ENCODE results near the gene DNAJC18.
"Not testable (repeated sequence)": the region's sequence is repeated elsewhere in the genome, so short reads cannot be mapped to it uniquely, and the experiment has no call there.

The DNAJC18 gene

DNA sequence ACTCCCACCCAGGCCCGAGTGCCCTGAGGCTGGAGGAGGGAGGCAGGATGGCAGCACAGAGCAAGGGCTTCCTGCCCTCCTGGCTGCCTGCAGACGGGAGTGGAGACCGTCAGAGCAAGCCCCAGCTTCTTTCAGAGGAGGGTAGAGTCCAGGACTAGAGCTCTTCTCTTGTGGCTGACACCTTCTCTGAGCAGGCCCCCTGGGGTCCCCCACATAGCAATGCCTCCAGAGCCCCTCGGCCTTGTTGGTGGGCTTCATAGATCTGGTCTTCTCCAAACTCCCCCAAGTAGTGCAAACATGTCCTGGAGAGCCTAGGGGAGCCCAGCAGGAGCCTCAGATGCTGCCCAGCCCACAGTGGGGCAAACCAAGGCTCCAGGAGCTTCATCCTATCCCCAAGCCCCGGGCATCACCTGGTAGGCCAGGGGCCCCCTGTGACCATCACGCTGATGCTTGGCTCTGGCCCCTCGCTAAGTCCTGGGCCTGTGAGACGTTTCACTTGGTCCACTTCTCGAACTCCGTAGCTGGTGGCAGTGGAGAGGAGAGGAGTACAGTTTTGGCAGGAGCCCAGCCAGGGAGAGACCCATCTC lies 51.6 kb downstream of the DNAJC18 start:
- H3K4me1 ChIP-seq (ENCODE audit: insufficient read depth, low read length, poor library complexity, severe bottlenecking) = peaks cover 68% of the 10 kb centered on the region
- peaks cover 3% of the 10 kb centered on the region; the same call in 1 of the 2 replicates for H3F3A ChIP-seq (ENCODE audit: low read depth)
- peak overlapping the region; percentile 96 for H3K4me3 ChIP-seq (ENCODE audit: low read length, poor library complexity, severe bottlenecking)
- peaks cover 8% of the 10 kb centered on the region for H3K27me3 ChIP-seq (ENCODE audit: insufficient read depth, low read length, poor library complexity, severe bottlenecking)
- no peaks in the 10 kb centered on the region for H3K9me3 ChIP-seq (ENCODE audit: insufficient read depth, low read depth, low read length)
- H3K79me2 ChIP-seq (ENCODE audit: insufficient read depth, low read length) = peaks cover 82% of the 10 kb centered on the region
- TF ChIP-seq, protein P1, sequence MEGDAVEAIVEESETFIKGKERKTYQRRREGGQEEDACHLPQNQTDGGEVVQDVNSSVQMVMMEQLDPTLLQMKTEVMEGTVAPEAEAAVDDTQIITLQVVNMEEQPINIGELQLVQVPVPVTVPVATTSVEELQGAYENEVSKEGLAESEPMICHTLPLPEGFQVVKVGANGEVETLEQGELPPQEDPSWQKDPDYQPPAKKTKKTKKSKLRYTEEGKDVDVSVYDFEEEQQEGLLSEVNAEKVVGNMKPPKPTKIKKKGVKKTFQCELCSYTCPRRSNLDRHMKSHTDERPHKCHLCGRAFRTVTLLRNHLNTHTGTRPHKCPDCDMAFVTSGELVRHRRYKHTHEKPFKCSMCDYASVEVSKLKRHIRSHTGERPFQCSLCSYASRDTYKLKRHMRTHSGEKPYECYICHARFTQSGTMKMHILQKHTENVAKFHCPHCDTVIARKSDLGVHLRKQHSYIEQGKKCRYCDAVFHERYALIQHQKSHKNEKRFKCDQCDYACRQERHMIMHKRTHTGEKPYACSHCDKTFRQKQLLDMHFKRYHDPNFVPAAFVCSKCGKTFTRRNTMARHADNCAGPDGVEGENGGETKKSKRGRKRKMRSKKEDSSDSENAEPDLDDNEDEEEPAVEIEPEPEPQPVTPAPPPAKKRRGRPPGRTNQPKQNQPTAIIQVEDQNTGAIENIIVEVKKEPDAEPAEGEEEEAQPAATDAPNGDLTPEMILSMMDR (conservative IDR thresholded peaks at IDR 0.05; ENCODE audit: low read length) = no peak
- no peak for TF ChIP-seq EZH2phosphoT487 (IDR thresholded peaks at IDR 0.05; ENCODE audit: borderline replicate concordance)
- peaks cover 7% of the 10 kb centered on the region; the same call in 1 of the 2 replicates for H3K36me3 ChIP-seq (ENCODE audit: insufficient read depth, low read length)
- peak overlapping the region; percentile 87 for H3K4me2 ChIP-seq (ENCODE audit: low read depth, low read length, poor library complexity, severe bottlenecking)
- no peak overlapping the region for H2AFZ ChIP-seq (ENCODE audit: low read length)
- H3K9me2 ChIP-seq (replicated peaks; ENCODE audit: low read depth, low read length) = no peaks in the 10 kb centered on the region
- H3K9ac ChIP-seq (ENCODE audit: low read depth, low read length, poor library complexity, severe bottlenecking) = peak overlapping the region; percentile 99
- peaks cover 45% of the 10 kb centered on the region for H4K20me1 ChIP-seq (ENCODE audit: insufficient read depth, low read length, poor library complexity, severe bottlenecking)

DNA sequence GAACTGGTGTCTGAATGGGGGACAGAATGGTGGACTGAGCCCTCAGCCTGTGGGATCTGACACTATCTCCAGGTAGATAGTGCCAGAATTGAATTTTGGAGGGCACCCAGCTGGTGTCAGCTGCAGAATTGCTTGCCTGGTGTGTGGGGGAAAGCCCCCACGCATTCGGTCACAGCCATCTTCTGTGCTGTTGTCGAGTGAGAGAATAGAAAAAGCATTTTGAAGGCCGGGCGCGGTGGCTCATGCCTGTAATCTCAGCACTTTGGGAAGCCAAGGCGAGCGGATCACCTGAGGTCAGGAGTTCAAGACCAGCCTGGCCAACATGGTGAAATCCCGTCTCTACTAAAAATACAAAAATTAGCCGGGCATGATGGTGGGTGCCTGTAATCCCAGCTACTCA lies 52.4 kb downstream of the DNAJC18 start:
- H3K4me1 ChIP-seq (ENCODE audit: insufficient read depth, low read length, poor library complexity, severe bottlenecking) = peaks cover 74% of the 10 kb centered on the region
- not testable (repeated sequence) for H3K9me2 ChIP-seq (replicated peaks; ENCODE audit: low read depth, low read length); H3F3A ChIP-seq (ENCODE audit: low read depth); H3K9me3 ChIP-seq (ENCODE audit: insufficient read depth, low read depth, low read length); H3K27me3 ChIP-seq (ENCODE audit: insufficient read depth, low read length, poor library complexity, severe bottlenecking); H2AFZ ChIP-seq (ENCODE audit: low read length); H3K36me3 ChIP-seq (ENCODE audit: insufficient read depth, low read length)
- H3K4me3 ChIP-seq (ENCODE audit: low read length, poor library complexity, severe bottlenecking) = peak overlapping the region; percentile 96
- H3K4me2 ChIP-seq (ENCODE audit: low read depth, low read length, poor library complexity, severe bottlenecking) = peak overlapping the region; percentile 87
- H3K79me2 ChIP-seq (ENCODE audit: insufficient read depth, low read length) = peaks cover 77% of the 10 kb centered on the region
- peaks cover 45% of the 10 kb centered on the region for H4K20me1 ChIP-seq (ENCODE audit: insufficient read depth, low read length, poor library complexity, severe bottlenecking)
- H3K9ac ChIP-seq (ENCODE audit: low read depth, low read length, poor library complexity, severe bottlenecking) = peak overlapping the region; percentile 99

DNA sequence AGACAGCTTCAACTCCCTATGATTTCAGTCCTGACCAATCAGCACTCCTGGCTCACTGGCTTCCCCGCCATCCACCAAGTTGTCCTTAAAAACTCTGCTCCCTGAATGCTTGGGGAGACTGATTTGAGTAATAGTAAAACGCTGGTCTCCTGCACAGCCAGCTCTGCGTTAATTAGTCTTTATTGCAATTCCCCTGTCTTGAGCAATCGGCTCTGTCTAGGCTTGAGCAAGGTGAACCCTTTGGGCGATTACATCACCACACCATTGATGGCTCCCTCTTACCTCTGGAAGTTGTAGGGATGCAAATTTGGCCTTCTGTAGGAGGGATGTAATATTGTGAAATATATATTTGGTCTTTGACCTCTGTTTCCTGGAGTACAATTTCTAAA lies 53.3 kb downstream of the DNAJC18 start:
- Histone ChIP-seq H2AFZ (ENCODE audit: low read length) (no peak overlapping the region), H3K4me2 (ENCODE audit: low read depth, low read length, poor library complexity, severe bottlenecking) (peak overlapping the region; percentile 87), H3F3A (ENCODE audit: low read depth) (peaks cover 3% of the 10 kb centered on the region; the same call in 1 of the 2 replicates), H3K4me3 (ENCODE audit: low read length, poor library complexity, severe bottlenecking) (peak overlapping the region; percentile 96), H3K9me2 (replicated peaks; ENCODE audit: low read depth, low read length) (no peaks in the 10 kb centered on the region), H3K9ac (ENCODE audit: low read depth, low read length, poor library complexity, severe bottlenecking) (peak overlapping the region; percentile 99), H3K27me3 (ENCODE audit: insufficient read depth, low read length, poor library complexity, severe bottlenecking) (peaks cover 8% of the 10 kb centered on the region), H3K79me2 (ENCODE audit: insufficient read depth, low read length) (peaks cover 68% of the 10 kb centered on the region), H3K36me3 (ENCODE audit: insufficient read depth, low read length) (peaks cover 7% of the 10 kb centered on the region; the same call in 1 of the 2 replicates), H4K20me1 (ENCODE audit: insufficient read depth, low read length, poor library complexity, severe bottlenecking) (peaks cover 45% of the 10 kb centered on the region), H3K4me1 (ENCODE audit: insufficient read depth, low read length, poor library complexity, severe bottlenecking) (peaks cover 65% of the 10 kb centered on the region), H3K9me3 (ENCODE audit: insufficient read depth, low read depth, low read length) (no peaks in the 10 kb centered on the region)
- no peak for TF ChIP-seq EZH2phosphoT487 (IDR thresholded peaks at IDR 0.05; ENCODE audit: borderline replicate concordance)

DNA sequence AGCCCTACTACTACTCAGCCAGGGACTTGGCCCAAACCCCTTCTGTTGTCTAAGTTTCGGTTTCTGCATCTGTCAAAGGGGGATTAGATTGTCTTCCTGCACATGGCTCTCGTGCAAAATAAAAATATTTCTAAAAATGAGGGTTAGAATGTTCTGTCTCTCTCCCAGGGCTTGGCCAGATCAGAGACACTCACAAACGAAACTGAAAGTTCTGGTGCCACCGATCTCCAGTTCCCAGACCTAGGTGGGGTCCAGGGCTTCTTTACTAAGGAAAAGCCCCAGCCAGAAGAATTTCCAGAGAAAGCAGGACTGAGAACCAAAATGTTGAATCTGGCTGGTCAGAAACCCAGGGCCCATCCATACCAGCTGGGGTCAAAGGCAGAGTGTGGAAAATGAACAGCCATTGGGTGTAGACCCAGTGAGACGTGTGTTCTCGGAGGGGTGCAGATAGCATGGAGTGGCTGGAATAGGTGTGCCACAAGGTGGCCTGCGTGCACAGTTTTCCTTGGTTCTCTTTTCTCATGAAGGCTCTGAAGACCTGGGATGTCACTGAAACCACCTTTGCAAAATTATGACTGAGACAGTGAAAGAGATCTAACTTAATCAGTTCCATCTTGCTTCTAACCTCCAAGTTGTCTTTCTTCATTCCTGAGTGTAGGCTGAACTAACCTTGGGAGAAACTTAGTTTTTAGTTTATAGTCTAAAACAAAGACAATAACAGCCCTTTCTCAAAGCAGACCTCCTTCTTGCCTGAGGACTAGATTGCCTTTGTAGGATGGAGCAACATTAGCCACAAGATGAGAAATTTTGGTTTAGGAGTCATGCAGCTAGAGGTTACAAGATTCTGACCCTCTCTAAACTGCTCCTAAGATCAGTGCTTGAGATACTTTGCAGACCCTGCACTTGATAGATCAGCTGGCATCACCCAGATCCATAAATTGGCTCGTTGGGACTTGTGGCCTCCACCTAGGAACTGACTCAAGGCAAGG lies 54.0 kb downstream of the DNAJC18 start:
- H3K4me3 ChIP-seq (ENCODE audit: low read length, poor library complexity, severe bottlenecking) = peak overlapping the region; percentile 96

More for the DNA sequence above, 54.0 kb downstream of the DNAJC18 start:
- Histone ChIP-seq H3K79me2 (ENCODE audit: insufficient read depth, low read length) (peaks cover 61% of the 10 kb centered on the region), H3F3A (ENCODE audit: low read depth) (peaks cover 3% of the 10 kb centered on the region; the same call in 1 of the 2 replicates), H3K27me3 (ENCODE audit: insufficient read depth, low read length, poor library complexity, severe bottlenecking) (peaks cover 8% of the 10 kb centered on the region), H3K4me1 (ENCODE audit: insufficient read depth, low read length, poor library complexity, severe bottlenecking) (peaks cover 58% of the 10 kb centered on the region), H3K36me3 (ENCODE audit: insufficient read depth, low read length) (peaks cover 7% of the 10 kb centered on the region; the same call in 1 of the 2 replicates), H3K4me2 (ENCODE audit: low read depth, low read length, poor library complexity, severe bottlenecking) (peak overlapping the region; percentile 87), H3K9me3 (ENCODE audit: insufficient read depth, low read depth, low read length) (no peaks in the 10 kb centered on the region), H2AFZ (ENCODE audit: low read length) (no peak overlapping the region), H3K9ac (ENCODE audit: low read depth, low read length, poor library complexity, severe bottlenecking) (peak overlapping the region; percentile 99), H3K9me2 (replicated peaks; ENCODE audit: low read depth, low read length) (no peaks in the 10 kb centered on the region), H4K20me1 (ENCODE audit: insufficient read depth, low read length, poor library complexity, severe bottlenecking) (peaks cover 45% of the 10 kb centered on the region)
- TF ChIP-seq, protein P1 (conservative IDR thresholded peaks at IDR 0.05; ENCODE audit: low read length) = peak; percentile 28
- no peak for TF ChIP-seq EZH2phosphoT487 (IDR thresholded peaks at IDR 0.05; ENCODE audit: borderline replicate concordance)
